Measurements from ENCODE around the gene SLC25A41. TPM values are rescaled to one million over a fixed set of nuclear protein-coding genes. Genes with fewer than 3 reads are reported as not detected.
A peak's percentile ranks its signal among the peaks of the same experiment; 100 is the strongest.

SLC25A41 gene
- polyA plus RNA-seq, 4 donors = 0.34 to 2.7 (median 0.45) TPM

DNA sequence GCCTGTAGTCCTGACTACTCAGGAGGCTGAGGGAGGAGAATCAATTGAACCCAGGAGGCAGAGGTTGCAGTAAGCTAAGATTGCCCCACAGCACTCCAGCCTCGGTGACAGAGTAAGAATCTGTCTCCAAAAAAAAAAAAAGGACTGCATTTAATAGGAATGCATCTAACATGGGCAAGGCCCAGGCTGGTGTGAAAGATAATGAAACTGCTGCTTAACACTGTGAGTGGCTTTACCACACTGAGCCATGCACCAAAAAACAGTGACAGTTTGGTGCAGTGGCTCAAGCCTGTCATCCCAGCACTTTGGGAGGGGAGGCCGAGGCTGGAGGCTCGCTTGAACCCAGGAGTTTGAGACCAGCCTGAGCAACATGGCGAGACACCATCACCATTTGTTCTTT is 49.2 kb downstream of the SLC25A41 start:
- no peaks in the 10 kb centered on the region for H3K4me1 ChIP-seq (ENCODE audit: control insufficient read depth in 3 of 3, insufficient read depth in 2 of 3, low read depth in 1 of 3, low read length in 2 of 3)
- no peak overlapping the region for H3K27ac ChIP-seq (ENCODE audit: low read depth in 1 of 3, low read length in 2 of 3)
- FAIRE-seq (no peak), DNase-seq (no peak)
- 87 to 95% (median 93%) methylated on average over 4 of the region's 4 CpGs for WGBS, 3 donors
- peaks cover 25 to 89% (median 31%) of the 10 kb centered on the region in 3 donors for H3K36me3 ChIP-seq (ENCODE audit: control insufficient read depth in 3 of 3, insufficient read depth in 2 of 3, low read depth in 1 of 3, low read length in 3 of 3)
- H3K9me3 ChIP-seq (ENCODE audit: control insufficient read depth in 2 of 2, insufficient read depth in 1 of 2, low read depth in 1 of 2, low read length in 1 of 2) = peaks cover 0 to 11% of the 10 kb centered on the region in 2 donors
- no peaks in the 10 kb centered on the region for H3K27me3 ChIP-seq (ENCODE audit: control insufficient read depth in 3 of 3, insufficient read depth in 3 of 3, low read length in 3 of 3)
- H3K4me3 ChIP-seq (ENCODE audit: low read depth in 1 of 3, low read length in 3 of 3) = no peak overlapping the region

DNA sequence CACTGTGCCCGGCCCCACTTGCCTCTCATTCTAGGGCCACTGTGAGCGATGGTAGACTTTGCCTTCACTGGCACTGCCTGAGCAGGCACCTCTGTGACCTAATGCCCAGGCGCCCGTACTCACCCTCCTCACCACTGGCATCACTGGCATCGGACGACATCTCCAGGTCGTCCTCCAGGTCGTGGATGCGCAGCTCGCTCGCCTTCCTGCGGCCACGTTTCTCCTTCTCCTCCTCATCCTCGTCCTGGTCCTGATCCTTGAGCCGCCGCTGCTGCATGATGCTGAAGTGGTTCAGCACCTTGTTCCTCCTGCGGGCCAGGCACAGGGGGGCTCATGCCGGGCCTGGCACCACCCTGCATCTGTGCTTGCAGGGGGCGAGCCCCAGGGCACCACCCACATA is 50.4 kb downstream of the SLC25A41 start:
- Histone ChIP-seq H3K27me3 (ENCODE audit: control insufficient read depth in 3 of 3, insufficient read depth in 3 of 3, low read length in 3 of 3) (no peaks in the 10 kb centered on the region), H3K4me3 (ENCODE audit: low read depth in 1 of 3, low read length in 3 of 3) (no peak overlapping the region), H3K36me3 (ENCODE audit: control insufficient read depth in 3 of 3, insufficient read depth in 2 of 3, low read depth in 1 of 3, low read length in 3 of 3) (peaks cover 25 to 88% (median 30%) of the 10 kb centered on the region in 3 donors), H3K4me1 (ENCODE audit: control insufficient read depth in 3 of 3, insufficient read depth in 2 of 3, low read depth in 1 of 3, low read length in 2 of 3) (no peaks in the 10 kb centered on the region), H3K27ac (ENCODE audit: low read depth in 1 of 3, low read length in 2 of 3) (no peak overlapping the region), H3K9me3 (ENCODE audit: control insufficient read depth in 2 of 2, insufficient read depth in 1 of 2, low read depth in 1 of 2, low read length in 1 of 2) (peaks cover 0 to 11% of the 10 kb centered on the region in 2 donors)
- 96 to 97% (median 96%) methylated on average over 19 of the region's 19 CpGs for WGBS, 3 donors
- FAIRE-seq = no peak
- no peak for DNase-seq

DNA sequence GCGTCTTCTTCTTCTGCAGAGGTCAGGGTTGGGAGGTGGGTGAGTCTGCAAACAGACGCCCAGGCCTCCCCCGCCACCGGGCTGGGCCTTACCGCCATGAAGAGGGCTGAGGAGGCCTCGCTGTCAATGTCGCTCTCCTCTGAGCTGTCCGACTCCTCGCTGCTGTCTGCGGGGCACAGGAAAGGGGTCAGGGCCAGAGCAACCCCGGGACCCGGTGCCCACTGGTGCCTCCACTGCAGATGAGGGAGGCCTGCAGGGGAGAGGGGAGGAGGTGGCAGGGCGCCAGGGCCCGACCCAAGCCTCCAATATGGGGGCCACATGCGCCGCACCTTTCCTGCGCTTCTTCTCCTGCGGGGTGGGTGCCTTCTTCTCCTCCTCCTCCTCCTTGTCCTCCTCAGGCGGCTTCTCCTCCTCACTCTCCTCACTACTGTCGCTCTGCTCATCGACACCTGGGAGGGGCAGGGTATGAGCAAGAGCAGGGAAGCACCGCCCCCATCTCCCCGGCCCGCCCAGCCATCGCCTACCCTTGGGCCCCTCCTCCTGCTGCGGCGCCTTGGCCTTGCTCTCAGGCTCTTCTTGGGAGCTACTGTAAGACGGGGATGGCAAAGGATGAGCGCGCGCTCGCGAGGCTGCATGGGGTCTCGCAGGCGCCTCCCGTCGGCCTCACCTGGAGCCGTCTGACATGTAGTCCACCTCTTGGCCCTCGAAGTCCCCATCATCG is 52.4 kb downstream of the SLC25A41 start:
- WGBS, 3 donors = 96 to 98% (median 98%) methylated on average over 35 to 40 of the region's 40 CpGs
- H3K9me3 ChIP-seq (ENCODE audit: control insufficient read depth in 2 of 2, insufficient read depth in 1 of 2, low read depth in 1 of 2, low read length in 1 of 2) = peaks cover 0 to 11% of the 10 kb centered on the region in 2 donors
- DNase-seq (peak in 1 of 2 donors; percentile 57), FAIRE-seq (no peak)
- no peaks in the 10 kb centered on the region for H3K27me3 ChIP-seq (ENCODE audit: control insufficient read depth in 3 of 3, insufficient read depth in 3 of 3, low read length in 3 of 3)
- no peak overlapping the region for H3K4me3 ChIP-seq (ENCODE audit: low read depth in 1 of 3, low read length in 3 of 3)
- no peaks in the 10 kb centered on the region for H3K4me1 ChIP-seq (ENCODE audit: control insufficient read depth in 3 of 3, insufficient read depth in 2 of 3, low read depth in 1 of 3, low read length in 2 of 3)
- H3K36me3 ChIP-seq (ENCODE audit: control insufficient read depth in 3 of 3, insufficient read depth in 2 of 3, low read depth in 1 of 3, low read length in 3 of 3) = peaks cover 19 to 84% (median 27%) of the 10 kb centered on the region in 3 donors
- H3K27ac ChIP-seq (ENCODE audit: low read depth in 1 of 3, low read length in 2 of 3) = no peak overlapping the region

DNA sequence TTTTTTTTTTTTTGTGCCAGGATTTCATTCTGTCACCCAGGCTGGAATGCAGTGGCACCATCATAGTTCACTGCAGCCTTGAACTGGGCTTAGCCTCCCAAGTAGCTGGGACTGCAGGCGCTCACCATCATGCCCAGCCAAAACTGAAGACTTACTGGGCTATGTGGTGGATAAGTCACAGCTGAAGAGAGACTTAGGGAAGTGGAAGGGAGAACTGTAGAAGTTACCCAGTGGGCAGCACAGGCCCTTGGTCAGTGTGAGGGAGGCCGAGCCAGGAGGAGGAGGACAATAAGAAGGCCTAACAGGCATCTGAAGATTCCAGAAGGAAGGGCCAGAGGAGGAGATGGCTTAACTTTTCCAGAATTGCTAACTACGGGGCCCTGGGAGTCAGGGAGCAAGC is 53.8 kb downstream of the SLC25A41 start:
- H3K36me3 ChIP-seq (ENCODE audit: control insufficient read depth in 3 of 3, insufficient read depth in 2 of 3, low read depth in 1 of 3, low read length in 3 of 3) = peaks cover 19 to 89% (median 28%) of the 10 kb centered on the region in 3 donors
- H3K27ac ChIP-seq (ENCODE audit: low read depth in 1 of 3, low read length in 2 of 3) = no peak overlapping the region
- no peaks in the 10 kb centered on the region for H3K27me3 ChIP-seq (ENCODE audit: control insufficient read depth in 3 of 3, insufficient read depth in 3 of 3, low read length in 3 of 3)
- 88 to 100% (median 96%) methylated on average over 3 of the region's 3 CpGs for WGBS, 3 donors
- no peaks in the 10 kb centered on the region for H3K4me1 ChIP-seq (ENCODE audit: control insufficient read depth in 3 of 3, insufficient read depth in 2 of 3, low read depth in 1 of 3, low read length in 2 of 3)
- no peak overlapping the region for H3K4me3 ChIP-seq (ENCODE audit: low read depth in 1 of 3, low read length in 3 of 3)
- FAIRE-seq (no peak), DNase-seq (no peak)
- peaks cover 0 to 11% of the 10 kb centered on the region in 2 donors for H3K9me3 ChIP-seq (ENCODE audit: control insufficient read depth in 2 of 2, insufficient read depth in 1 of 2, low read depth in 1 of 2, low read length in 1 of 2)

DNA sequence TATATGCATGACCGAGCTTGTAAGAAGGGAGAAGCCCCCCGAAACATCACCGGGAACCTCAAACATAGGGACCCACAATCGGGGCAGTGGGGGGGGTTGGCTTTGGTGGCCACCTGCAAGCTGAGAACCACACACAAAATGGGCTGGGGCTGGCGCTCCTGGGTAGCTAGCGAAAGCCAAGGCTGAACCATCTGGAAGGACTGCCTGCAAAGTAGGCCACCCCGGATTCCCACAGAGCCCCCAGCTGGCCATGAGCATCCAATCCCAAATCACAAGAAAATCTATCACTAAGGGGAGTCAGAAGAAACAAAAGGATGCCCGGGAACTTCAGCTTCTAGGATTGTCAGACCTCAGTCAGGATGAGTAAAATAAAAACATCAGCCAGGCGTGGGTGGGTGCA is 55.1 kb downstream of the SLC25A41 start:
- Histone ChIP-seq H3K4me3 (ENCODE audit: low read depth in 1 of 3, low read length in 3 of 3) (no peak overlapping the region), H3K4me1 (ENCODE audit: control insufficient read depth in 3 of 3, insufficient read depth in 2 of 3, low read depth in 1 of 3, low read length in 2 of 3) (peaks cover 0 to 8% (median 0%) of the 10 kb centered on the region in 3 donors), H3K9me3 (ENCODE audit: control insufficient read depth in 2 of 2, insufficient read depth in 1 of 2, low read depth in 1 of 2, low read length in 1 of 2) (peaks cover 0 to 11% of the 10 kb centered on the region in 2 donors), H3K27me3 (ENCODE audit: control insufficient read depth in 3 of 3, insufficient read depth in 3 of 3, low read length in 3 of 3) (no peaks in the 10 kb centered on the region), H3K36me3 (ENCODE audit: control insufficient read depth in 3 of 3, insufficient read depth in 2 of 3, low read depth in 1 of 3, low read length in 3 of 3) (peaks cover 18 to 84% (median 27%) of the 10 kb centered on the region in 3 donors), H3K27ac (ENCODE audit: low read depth in 1 of 3, low read length in 2 of 3) (no peak overlapping the region)
- 85% methylated on average over 9 of the region's 9 CpGs for WGBS, 3 donors
- DNase-seq = no peak
- no peak for FAIRE-seq

DNA sequence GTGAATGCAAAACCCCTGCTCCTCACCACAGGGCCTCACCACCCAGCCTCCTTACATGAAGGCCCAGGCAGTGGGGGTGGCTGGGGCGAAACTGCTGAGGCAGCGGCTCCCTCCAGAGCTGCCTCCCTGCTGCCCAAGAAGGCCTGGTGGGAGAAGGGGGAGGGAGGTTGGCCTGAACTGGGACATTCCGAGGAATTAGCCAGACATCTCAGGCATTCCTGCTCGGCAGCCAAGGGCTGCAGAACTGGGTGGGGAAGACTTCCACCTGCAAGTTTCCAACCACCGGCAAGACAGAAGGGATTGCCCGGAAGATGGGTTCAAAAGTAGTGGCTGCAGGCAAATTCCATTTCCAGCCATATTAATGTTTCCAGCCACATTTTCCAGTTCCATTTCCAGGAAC is 55.5 kb downstream of the SLC25A41 start:
- peaks cover 0 to 11% of the 10 kb centered on the region in 2 donors for H3K9me3 ChIP-seq (ENCODE audit: control insufficient read depth in 2 of 2, insufficient read depth in 1 of 2, low read depth in 1 of 2, low read length in 1 of 2)
- no peaks in the 10 kb centered on the region for H3K27me3 ChIP-seq (ENCODE audit: control insufficient read depth in 3 of 3, insufficient read depth in 3 of 3, low read length in 3 of 3)
- no peak for FAIRE-seq
- no peak overlapping the region for H3K27ac ChIP-seq (ENCODE audit: low read depth in 1 of 3, low read length in 2 of 3)
- no peak overlapping the region for H3K4me3 ChIP-seq (ENCODE audit: low read depth in 1 of 3, low read length in 3 of 3)
- peaks cover 0 to 8% (median 0%) of the 10 kb centered on the region in 3 donors for H3K4me1 ChIP-seq (ENCODE audit: control insufficient read depth in 3 of 3, insufficient read depth in 2 of 3, low read depth in 1 of 3, low read length in 2 of 3)
- WGBS, 3 donors = 65 to 80% (median 76%) methylated on average over 6 of the region's 6 CpGs
- no peak for DNase-seq
- H3K36me3 ChIP-seq (ENCODE audit: control insufficient read depth in 3 of 3, insufficient read depth in 2 of 3, low read depth in 1 of 3, low read length in 3 of 3) = peaks cover 15 to 80% (median 23%) of the 10 kb centered on the region in 3 donors

DNA sequence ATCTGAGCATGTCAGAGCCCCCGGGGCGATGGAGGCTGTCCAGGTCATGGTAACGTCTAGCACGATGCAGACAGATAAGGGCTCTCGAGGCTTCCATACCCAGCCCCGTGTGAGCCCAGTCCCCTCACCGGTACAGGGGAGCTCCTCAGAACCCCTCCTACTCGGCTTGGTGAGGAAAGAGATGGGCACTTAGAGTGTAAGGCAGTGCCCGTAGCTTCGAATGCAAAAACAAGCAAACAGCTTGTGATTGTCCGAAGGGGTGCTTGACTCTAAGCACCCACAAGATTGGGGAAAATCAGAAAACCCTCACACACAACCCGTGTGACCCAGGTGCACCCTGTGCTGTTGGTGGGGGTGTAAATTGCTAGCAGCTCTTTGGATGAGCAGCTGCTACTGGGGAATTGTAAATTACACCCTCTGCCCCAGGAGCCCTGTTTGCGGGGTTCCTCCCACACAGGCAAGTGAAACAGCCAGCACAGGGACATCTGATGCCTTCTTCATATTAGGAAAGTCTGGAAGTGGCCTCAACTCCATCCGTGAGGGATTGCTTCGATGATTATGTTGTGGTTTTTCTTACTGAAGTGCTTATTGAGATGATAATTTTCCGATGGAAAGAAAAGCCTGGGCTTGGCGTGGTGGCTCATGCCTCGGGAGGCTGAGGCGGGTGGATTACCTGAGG is 56.9 kb downstream of the SLC25A41 start:
- no peak overlapping the region for H3K27ac ChIP-seq (ENCODE audit: low read depth in 1 of 3, low read length in 2 of 3)
- FAIRE-seq = no peak
- peaks cover 15 to 68% (median 20%) of the 10 kb centered on the region in 3 donors for H3K36me3 ChIP-seq (ENCODE audit: control insufficient read depth in 3 of 3, insufficient read depth in 2 of 3, low read depth in 1 of 3, low read length in 3 of 3)
- peaks cover 0 to 8% (median 0%) of the 10 kb centered on the region in 3 donors for H3K4me1 ChIP-seq (ENCODE audit: control insufficient read depth in 3 of 3, insufficient read depth in 2 of 3, low read depth in 1 of 3, low read length in 2 of 3)
- H3K27me3 ChIP-seq (ENCODE audit: control insufficient read depth in 3 of 3, insufficient read depth in 3 of 3, low read length in 3 of 3) = no peaks in the 10 kb centered on the region
- WGBS, 3 donors = 75 to 80% (median 78%) methylated on average over 19 of the region's 19 CpGs
- DNase-seq = no peak
- H3K9me3 ChIP-seq (ENCODE audit: control insufficient read depth in 2 of 2, insufficient read depth in 1 of 2, low read depth in 1 of 2, low read length in 1 of 2) = peaks cover 0 to 11% of the 10 kb centered on the region in 2 donors
- no peak overlapping the region for H3K4me3 ChIP-seq (ENCODE audit: low read depth in 1 of 3, low read length in 3 of 3)

All from small intestine (tissue), 7 donors.